Heart right ventricle (tissue), 16 donors: ENCODE results near the gene PEAK1. TPM values are rescaled to one million over a fixed set of nuclear protein-coding genes. Genes with fewer than 3 reads are reported as not detected.

ENCODE experiments used
- ATAC-seq, 8 donors: fragments of 200-7000 bp; cut with Tn5 transposase; one replicate each; pipeline ENCODE4 v1.9.1; 2020; ENCODE audit warnings: mild to moderate bottlenecking in 8 of 8, moderate library complexity in 8 of 8, moderate number of reproducible peaks in 1 of 8
- DNase-seq, 2 donors: peaks; one replicate each; pipeline ENCODE4 v3.0.0-alpha.2; 2020
- H3K27ac ChIP-seq, 10 donors: fragments of 200-600 bp; sonication (generic) in 2 of 10; one replicate each; pipeline versions ENCODE4 v1.5.0 to v1.8.0; 2020 to 2022; ENCODE audit warnings: mild to moderate bottlenecking in 3 of 10
- H3K27me3 ChIP-seq, 7 donors: fragments of 200-600 bp; one replicate each; pipeline ENCODE4 v1.8.0; 2021 to 2022; ENCODE audit warnings: mild to moderate bottlenecking in 2 of 7
- H3K36me3 ChIP-seq, 9 donors: fragments of 200-600 bp; sonication (generic) in 1 of 9; one replicate each; pipeline versions ENCODE4 v1.5.0 to v1.8.0; 2020 to 2022; ENCODE audit warnings: mild to moderate bottlenecking in 2 of 9
- H3K4me1 ChIP-seq, 9 donors: fragments of 200-600 bp; sonication (generic) in 1 of 9; one replicate each; pipeline versions ENCODE4 v1.5.0 to v1.8.0; 2020 to 2022; ENCODE audit warnings: mild to moderate bottlenecking in 4 of 9
- H3K4me3 ChIP-seq, 10 donors: fragments of 200-600 bp; sonication (generic) in 2 of 10; one replicate each; pipeline versions ENCODE4 v1.5.0 to v1.8.0; 2020 to 2022; ENCODE audit warnings: mild to moderate bottlenecking in 7 of 10, moderate library complexity in 2 of 10
- H3K9me3 ChIP-seq, 11 donors: fragments of 200-600 bp in 10 of 11; sonication (generic) in 2 of 11; one replicate each; pipeline versions ENCODE4 v1.5.0 to v1.8.0; 2013 to 2022; ENCODE audit warnings: mild to moderate bottlenecking in 2 of 11, control low read depth in 1 of 11, moderate library complexity in 1 of 11
- WGBS, 2 donors: extraction: QIAGEN DNeasy Blood & Tissue Kit; methylation state at CpG; one replicate each; pipeline ENCODE4 v1.1.7; 2013; ENCODE audit warnings: inconsistent platforms in 1 of 2; 5-methylcytosine and 5-hydroxymethylcytosine counted together
- intact Hi-C, 10 donors: fragments of 100-400 bp; cut with DNase I; formaldehyde crosslinking; loops; one replicate each; pipeline versions ENCODE4 v1.11.1 to v1.14.2; 2022
- polyA plus RNA-seq, 2 donors: library from polyadenylated mRNA; stranded (reverse); fragments of 200-250 nt; gene quantifications; one replicate each; pipeline ENCODE4 v1.2.3, GENCODE V29; 2013
- total RNA-seq, 10 donors: library from RNA; stranded (reverse); fragmentation: NEBNext Ultra II Directional in 3 of 10; extraction: Animal tissue kit (Norgen Biotek cat#: 25700) in 3 of 10; gene quantifications; one replicate each; pipeline versions ENCODE4 v1.2.1 to v1.2.4, GENCODE V29; 2021 to 2023
- TF ChIP-seq, protein P1 (sequence below), 9 donors: fragments of 200-600 bp; sonication (generic) in 2 of 9; IDR thresholded peaks; one replicate each; pipeline versions ENCODE4 v1.5.0 to v1.8.0; 2021 to 2022; ENCODE audit warnings: antibody characterized with exemption in 9 of 9, mild to moderate bottlenecking in 5 of 9, moderate library complexity in 1 of 9
- donor health status: Arrhythmogenic right ventricular cardiomyopathy.
- donor health status: ischemic (EF 13 %, LVEDD 7.1; RV severe dilation, severe dysfunction).
- donor health status: healthy with polysubstance abuse.
- donor health status: DM: no; HTN: yes; CAD: no.
- donor health status: DM: no; HTN: no; CAD: no.
- donor health status: ischemic (EF 25% LVEDD 6.9; RV normal size, moderate dysfunction).
- donor health status: ischemic (EF 25% LVEDD 5.7; RV mildly dilated, moderate dysfunction).
- donor health status: healthy.
- donor health status: DM: yes; HTN: yes; CAD: no.
- donor health status: Ischemic cardiomyopathy.
- donor health status: ischemic (EF 35%, LVEDD 5.7; RV mildly dilated, moderate dysfunction).
- donor health status: nonischemic (EF 11% LVEDD 7.7; RV severe dilation, severe dysfunction).
- donor health status: DM: yes; HTN: yes; CAD: no.
- donor health status: PGD.
- donor health status: ischemic (EF 29% LVEDD 5.4; RV normal size, mild dysfunction).
- donor health status: nonischemic (EF 23%, LVEDD 6.1; RV moderate dilation, normal function).

Gene PEAK1
- total and polyA plus RNA-seq, 12 donors = 7.0 to 146 (median 90.8) TPM

DNA sequence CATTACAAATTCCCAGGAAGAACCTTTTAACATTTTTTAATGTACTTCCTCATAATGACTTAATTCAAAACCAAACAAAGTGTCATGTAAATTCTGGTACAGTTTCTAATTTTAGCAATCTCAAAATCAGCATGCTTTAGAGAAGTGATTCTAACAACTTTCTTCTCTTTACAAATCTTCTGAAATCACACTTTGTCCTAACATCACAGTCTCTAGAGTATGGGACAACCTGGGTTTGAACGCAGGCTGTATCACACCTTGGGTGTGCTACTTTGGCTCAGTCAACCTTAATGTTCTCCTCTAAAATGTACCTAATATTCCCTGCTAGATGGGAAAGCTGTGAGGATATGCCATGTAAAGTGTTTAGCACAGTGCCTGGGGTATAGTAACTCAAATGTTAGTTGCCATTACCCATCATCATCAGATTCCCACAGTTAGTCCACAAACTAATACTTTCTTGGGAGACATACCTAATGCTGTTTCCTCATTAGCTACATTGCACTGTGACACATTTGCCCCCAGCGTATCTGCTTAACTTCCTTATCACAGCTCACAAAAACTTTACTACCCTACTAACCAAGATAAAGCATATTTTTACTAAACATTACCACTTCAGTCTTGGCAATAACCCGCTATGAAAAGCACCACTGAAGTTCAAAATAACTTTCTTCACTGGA, 352.1 kb downstream of the PEAK1 start:
- Histone ChIP-seq H3K9me3 (no peaks in the 10 kb centered on the region), H3K4me3 (no peak overlapping the region), H3K27me3 (no peaks in the 10 kb centered on the region), H3K4me1 (peaks cover 2 to 67% (median 47%) of the 10 kb centered on the region in 9 donors), H3K27ac (peak overlapping the region in 1 of 10 donors; percentile 22), H3K36me3 (peaks cover 0 to 3% (median 0%) of the 10 kb centered on the region in 9 donors)
- intact Hi-C loops = no loop called here
- TF ChIP-seq, protein P1, sequence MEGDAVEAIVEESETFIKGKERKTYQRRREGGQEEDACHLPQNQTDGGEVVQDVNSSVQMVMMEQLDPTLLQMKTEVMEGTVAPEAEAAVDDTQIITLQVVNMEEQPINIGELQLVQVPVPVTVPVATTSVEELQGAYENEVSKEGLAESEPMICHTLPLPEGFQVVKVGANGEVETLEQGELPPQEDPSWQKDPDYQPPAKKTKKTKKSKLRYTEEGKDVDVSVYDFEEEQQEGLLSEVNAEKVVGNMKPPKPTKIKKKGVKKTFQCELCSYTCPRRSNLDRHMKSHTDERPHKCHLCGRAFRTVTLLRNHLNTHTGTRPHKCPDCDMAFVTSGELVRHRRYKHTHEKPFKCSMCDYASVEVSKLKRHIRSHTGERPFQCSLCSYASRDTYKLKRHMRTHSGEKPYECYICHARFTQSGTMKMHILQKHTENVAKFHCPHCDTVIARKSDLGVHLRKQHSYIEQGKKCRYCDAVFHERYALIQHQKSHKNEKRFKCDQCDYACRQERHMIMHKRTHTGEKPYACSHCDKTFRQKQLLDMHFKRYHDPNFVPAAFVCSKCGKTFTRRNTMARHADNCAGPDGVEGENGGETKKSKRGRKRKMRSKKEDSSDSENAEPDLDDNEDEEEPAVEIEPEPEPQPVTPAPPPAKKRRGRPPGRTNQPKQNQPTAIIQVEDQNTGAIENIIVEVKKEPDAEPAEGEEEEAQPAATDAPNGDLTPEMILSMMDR (IDR thresholded peaks at IDR 0.05) = no peak
- no peak for ATAC-seq
- WGBS, 2 donors = 50 to 67% methylated on average over 3 of the region's 3 CpGs
- DNase-seq = no peak

GRCh38 chr15:77066971-77067690, 352.8 kb downstream of the PEAK1 start:
- intact Hi-C loops = no loop called here
- WGBS, 2 donors = 72 to 77% methylated on average over 3 of the region's 3 CpGs
- Histone ChIP-seq H3K36me3 (peaks cover 0 to 3% (median 0%) of the 10 kb centered on the region in 9 donors), H3K9me3 (no peaks in the 10 kb centered on the region), H3K27me3 (no peaks in the 10 kb centered on the region), H3K4me1 (peaks cover 2 to 69% (median 48%) of the 10 kb centered on the region in 9 donors), H3K27ac (no peak overlapping the region), H3K4me3 (no peak overlapping the region)
- ATAC-seq = no peak
- TF ChIP-seq, protein P1 (IDR thresholded peaks at IDR 0.05) = no peak
- DNase-seq = no peak

DNA sequence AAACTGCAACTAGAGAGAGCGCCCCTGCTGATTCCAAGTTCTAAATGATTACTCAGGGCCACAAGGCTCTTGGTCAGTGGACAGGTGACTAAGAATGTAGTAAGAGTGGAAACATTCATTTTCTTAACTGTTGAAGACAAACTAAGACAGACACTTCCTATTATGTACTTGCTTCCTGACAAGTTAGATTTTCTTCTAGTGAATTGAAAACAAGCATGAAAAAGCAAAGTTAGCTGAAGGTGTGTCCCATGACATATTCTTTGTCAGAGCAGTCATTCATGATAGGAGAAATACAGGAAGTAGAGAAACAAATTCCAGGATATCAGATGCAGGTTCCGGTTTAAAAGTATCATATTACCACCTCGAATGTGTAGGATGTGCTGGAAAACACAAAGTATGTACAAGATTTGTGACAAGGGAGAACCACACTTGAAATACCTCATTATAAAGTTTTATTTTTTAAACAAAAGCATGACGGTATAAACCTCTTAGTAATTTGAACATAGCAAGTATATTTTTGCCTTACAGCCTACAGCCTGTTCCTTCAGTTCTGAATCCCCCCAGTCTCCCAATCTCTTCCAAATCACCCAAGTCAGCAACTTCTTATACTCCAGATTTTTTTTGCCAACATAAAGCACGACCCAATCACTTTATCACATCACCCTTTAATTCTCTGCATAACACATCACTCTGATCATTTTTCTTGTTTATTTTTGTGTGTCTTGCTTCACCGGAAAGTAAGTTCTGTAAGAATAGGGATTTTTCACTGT, 355.2 kb downstream of the PEAK1 start:
- Histone ChIP-seq H3K4me1 (peaks cover 0 to 85% (median 62%) of the 10 kb centered on the region in 9 donors), H3K27ac (no peak overlapping the region), H3K9me3 (no peaks in the 10 kb centered on the region), H3K27me3 (no peaks in the 10 kb centered on the region), H3K4me3 (no peak overlapping the region), H3K36me3 (peaks cover 0 to 3% (median 0%) of the 10 kb centered on the region in 9 donors)
- DNase-seq = no peak
- TF ChIP-seq, protein P1 (IDR thresholded peaks at IDR 0.05) = no peak
- intact Hi-C loops = no loop called here
- 73% methylated on average over 6 of the region's 6 CpGs for WGBS, 2 donors
- ATAC-seq = no peak

DNA sequence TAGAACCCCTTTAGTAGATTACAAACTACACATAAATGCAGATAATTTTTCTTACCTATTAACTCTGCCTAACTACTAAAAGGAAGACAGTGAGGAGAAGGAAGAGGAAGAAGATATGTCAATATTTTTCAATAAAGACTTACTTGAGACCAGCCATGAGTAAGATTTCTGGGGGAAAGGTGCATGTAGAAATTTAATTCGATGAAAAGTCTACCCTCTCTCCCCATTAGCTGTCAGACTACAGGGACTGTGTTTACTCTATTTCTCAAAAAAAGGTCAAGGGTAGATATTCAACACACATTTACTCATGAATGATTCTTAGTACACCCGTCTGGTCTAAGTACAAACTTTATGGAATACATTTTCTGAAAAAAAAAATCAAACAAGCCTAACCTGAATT, 355.8 kb downstream of the PEAK1 start:
- TF ChIP-seq, protein P1 (IDR thresholded peaks at IDR 0.05) = no peak
- H3K27ac ChIP-seq = no peak overlapping the region
- WGBS, 2 donors = 92 to 94% methylated on average over 2 of the region's 2 CpGs
- H3K4me1 ChIP-seq = peaks cover 0 to 85% (median 60%) of the 10 kb centered on the region in 9 donors
- no peaks in the 10 kb centered on the region for H3K27me3 ChIP-seq
- H3K4me3 ChIP-seq = no peak overlapping the region
- no peaks in the 10 kb centered on the region for H3K9me3 ChIP-seq
- DNase-seq = no peak
- H3K36me3 ChIP-seq = peaks cover 0 to 3% (median 0%) of the 10 kb centered on the region in 9 donors
- ATAC-seq = no peak
- intact Hi-C loops = no loop called here
